IMR-90 (cell line): ENCODE results near the gene COL4A2. TPM values are rescaled to one million over a fixed set of nuclear protein-coding genes. Genes with fewer than 3 reads are reported as not detected.

Source experiments
- ATAC-seq: fragments of 200-7000 bp; cut with Tn5 transposase; 2 replicates; pipeline ENCODE4 v1.9.1; 2020; ENCODE audit warnings: low read depth, mild to moderate bottlenecking, moderate library complexity
- BruUV-seq: library from RNA; stranded (reverse); fragments of 400-500 nt; replicated peaks from 2 replicates; lab custom pipeline; 2021; lab: Mats Ljungman, UMichigan
- CTCF ChIA-PET: fragments of 300-600 bp; formaldehyde crosslinking; extraction: SDS; loops from one replicate; lab custom pipeline; 2021; ENCODE audit warnings: antibody characterized with exemption; lab: Yijun Ruan, JAX
- POLR2A ChIA-PET: fragments of 300-600 bp; sonication (Branson Sonifier 250); formaldehyde crosslinking; loops from one replicate; lab custom pipeline; 2022; ENCODE audit warnings: antibody characterized with exemption; ENCODE audit not compliant: unreplicated experiment; lab: Charles Lee
- DNase-seq: peaks from one replicate; pipeline ENCODE4 v3.0.0; 2013
- H2AFZ ChIP-seq: replicated peaks from 2 replicates; pipeline ENCODE3; 2013; ENCODE audit warnings: low read length, mild to moderate bottlenecking; ENCODE audit not compliant: poor library complexity
- H2AK5ac ChIP-seq: 2 replicates; pipeline ENCODE4 v1.6.1; 2013; ENCODE audit warnings: low read depth, low read length, inconsistent platforms
- H2AK9ac ChIP-seq: replicated peaks from 2 replicates; pipeline ENCODE3; 2013; ENCODE audit warnings: mild to moderate bottlenecking, low read depth, low read length, moderate library complexity; ENCODE audit not compliant: poor library complexity
- H2BK120ac ChIP-seq: 2 replicates; pipeline ENCODE4 v1.6.1; 2013; ENCODE audit warnings: low read depth, low read length, inconsistent platforms
- H2BK15ac ChIP-seq: 3 replicates; pipeline ENCODE4 v1.6.1; 2013; ENCODE audit warnings: low read depth, low read length, inconsistent platforms
- H2BK20ac ChIP-seq: 2 replicates; pipeline ENCODE4 v1.6.1; 2013; ENCODE audit warnings: low read depth, mild to moderate bottlenecking, inconsistent platforms, low read length, moderate library complexity
- H2BK5ac ChIP-seq: 2 replicates; pipeline ENCODE4 v1.6.1; 2013; ENCODE audit warnings: mild to moderate bottlenecking, low read depth, low read length, inconsistent platforms; ENCODE audit not compliant: poor library complexity, severe bottlenecking
- H3K14ac ChIP-seq: replicated peaks from 2 replicates; pipeline ENCODE4 v1.6.1; 2013; ENCODE audit warnings: low read depth, low read length, inconsistent platforms
- H3K18ac ChIP-seq: 2 replicates; pipeline ENCODE4 v1.6.1; 2013; ENCODE audit warnings: low read depth, low read length, control low read depth
- H3K23ac ChIP-seq: 2 replicates; pipeline ENCODE4 v1.6.1; 2013; ENCODE audit warnings: low read depth, low read length, inconsistent platforms
- H3K27ac ChIP-seq: 2 replicates; pipeline ENCODE4 v1.5.1; 2013; ENCODE audit warnings: mild to moderate bottlenecking, control low read depth, low read length; ENCODE audit not compliant: insufficient read depth
- H3K27me3 ChIP-seq: 2 replicates; pipeline ENCODE4 v1.6.1; 2013; ENCODE audit warnings: low read length; ENCODE audit not compliant: control insufficient read depth, insufficient read depth
- H3K36me3 ChIP-seq: 2 replicates; pipeline ENCODE4 v1.6.1; 2013; ENCODE audit warnings: low read length, mixed read lengths; ENCODE audit not compliant: control insufficient read depth, insufficient read depth
- H3K4ac ChIP-seq: 2 replicates; pipeline ENCODE4 v1.6.1; 2013; ENCODE audit warnings: low read depth, low read length, inconsistent platforms
- H3K4me1 ChIP-seq: 2 replicates; pipeline ENCODE4 v1.6.1; 2013; ENCODE audit warnings: low read length, mixed read lengths; ENCODE audit not compliant: control insufficient read depth, insufficient read depth
- H3K4me2 ChIP-seq: 2 replicates; pipeline ENCODE4 v1.6.1; 2013; ENCODE audit warnings: low read depth, mild to moderate bottlenecking, control low read depth, low read length, moderate library complexity
- H3K4me3 ChIP-seq: 2 replicates; pipeline ENCODE4 v1.5.1; 2013; ENCODE audit warnings: low read depth, mild to moderate bottlenecking, control low read depth, low read length, moderate library complexity; ENCODE audit not compliant: insufficient read depth
- H3K56ac ChIP-seq: 2 replicates; pipeline ENCODE4 v1.6.1; 2013; ENCODE audit warnings: low read length, inconsistent platforms; ENCODE audit not compliant: insufficient read depth; ENCODE audit errors: extremely low read depth
- H3K79me1 ChIP-seq, 2 experiments: 2 replicates each; pipeline ENCODE4 v1.6.1; 2013; ENCODE audit warnings: low read length in 2 of 2, inconsistent platforms in 1 of 2, low read depth in 1 of 2
- H3K9ac ChIP-seq: 2 replicates; pipeline ENCODE4 v1.6.1; 2013; ENCODE audit warnings: low read depth, low read length, control low read depth
- H3K9me1 ChIP-seq: 2 replicates; pipeline ENCODE4 v1.6.1; 2013; ENCODE audit warnings: low read length, inconsistent platforms; ENCODE audit not compliant: insufficient read depth
- H3K9me3 ChIP-seq: 2 replicates; pipeline ENCODE4 v1.6.1; 2013; ENCODE audit warnings: low read length; ENCODE audit not compliant: control insufficient read depth, insufficient read depth
- H4K20me1 ChIP-seq: 2 replicates; pipeline ENCODE4 v1.6.1; 2013; ENCODE audit warnings: low read length, inconsistent platforms; ENCODE audit not compliant: insufficient read depth
- H4K5ac ChIP-seq: 2 replicates; pipeline ENCODE4 v1.6.1; 2013; ENCODE audit warnings: mild to moderate bottlenecking, low read depth, low read length, control low read depth
- H4K8ac ChIP-seq, 2 experiments: 2 replicates each; pipeline ENCODE4 v1.6.1; 2013; ENCODE audit warnings: low read depth in 2 of 2, low read length in 2 of 2, control low read depth in 1 of 2, inconsistent platforms in 1 of 2
- H4K91ac ChIP-seq: 2 replicates; pipeline ENCODE4 v1.6.1; 2013; ENCODE audit warnings: low read depth, low read length, inconsistent platforms; ENCODE audit not compliant: insufficient read depth
- BHLHE40 ChIP-seq: fragments of 150-350 bp; IDR thresholded peaks from 2 replicates; pipeline ENCODE4 v1.6.1; 2016; ENCODE audit warnings: mild to moderate bottlenecking, low read depth, low read length
- CEBPB ChIP-seq: IDR thresholded peaks from 2 replicates; pipeline ENCODE4 v1.6.1; 2012; ENCODE audit warnings: low read depth, low read length, improper control_type of control experiment
- CHD1 ChIP-seq: IDR thresholded peaks from 2 replicates; pipeline ENCODE4 v1.6.1; 2012; ENCODE audit warnings: low read depth, low read length, improper control_type of control experiment
- FOS ChIP-seq: fragments of 150-350 bp; IDR thresholded peaks from 2 replicates; pipeline ENCODE4 v1.6.1; 2016; ENCODE audit warnings: low read depth, low read length
- MAFK ChIP-seq: IDR thresholded peaks from 2 replicates; pipeline ENCODE4 v1.6.1; 2012; ENCODE audit warnings: low read depth, low read length, improper control_type of control experiment
- MAZ ChIP-seq: IDR thresholded peaks from 2 replicates; pipeline ENCODE4 v1.6.1; 2012; ENCODE audit warnings: low read depth, mild to moderate bottlenecking, low read length, improper control_type of control experiment, moderate library complexity, borderline replicate concordance
- MXI1 ChIP-seq: IDR thresholded peaks from 2 replicates; pipeline ENCODE4 v1.6.1; 2012; ENCODE audit warnings: low read depth, mild to moderate bottlenecking, low read length, moderate library complexity, borderline replicate concordance
- NFE2L2 ChIP-seq: fragments of 150-350 bp; IDR thresholded peaks from 2 replicates; pipeline ENCODE4 v1.6.1; 2016; ENCODE audit warnings: low read depth, mild to moderate bottlenecking, low read length
- RAD21 ChIP-seq: IDR thresholded peaks from 2 replicates; pipeline ENCODE4 v1.6.1; 2012; ENCODE audit warnings: low read length, improper control_type of control experiment
- RCOR1 ChIP-seq: IDR thresholded peaks from 2 replicates; pipeline ENCODE4 v1.6.1; 2012; ENCODE audit warnings: mild to moderate bottlenecking, low read length, improper control_type of control experiment; ENCODE audit not compliant: insufficient replicate concordance
- RFX5 ChIP-seq: IDR thresholded peaks from 2 replicates; pipeline ENCODE4 v1.8.0; 2012; ENCODE audit warnings: low read depth, mild to moderate bottlenecking, low read length, moderate library complexity
- SMC3 ChIP-seq: fragments of 150-350 bp; IDR thresholded peaks from 2 replicates; pipeline ENCODE4 v1.6.1; 2016; ENCODE audit warnings: low read depth, mild to moderate bottlenecking, antibody characterized with exemption, low read length, moderate library complexity
- USF2 ChIP-seq: fragments of 150-350 bp; IDR thresholded peaks from 2 replicates; pipeline ENCODE4 v1.6.1; 2017; ENCODE audit warnings: mild to moderate bottlenecking, antibody characterized with exemption, low read length, low read depth
- WGBS, 2 experiments: methylation state at CpG; one replicate each; pipeline versions ENCODE4 v1.1.5 to v1.1.7; 2013; ENCODE audit warnings: missing lambda C conversion rate in 2 of 2; ENCODE audit not compliant: insufficient read length in 1 of 2; ENCODE audit errors: extremely low coverage in 2 of 2; 5-methylcytosine and 5-hydroxymethylcytosine counted together
- dilution Hi-C: fragments of 300-500 bp; cut with HindIII; formaldehyde crosslinking; loops from one replicate; pipeline ENCODE4 v1.14.3; 2018; ENCODE audit warnings: low sequenced_read_pairs; ENCODE audit not compliant: unreplicated experiment
- in situ Hi-C: fragments of 300-500 bp; cut with MboI; formaldehyde crosslinking; loops from 3 replicates; pipeline ENCODE4 v1.14.3; 2019; ENCODE audit warnings: low sequenced_read_pairs, inconsistent platforms, mixed read lengths
- intact Hi-C: fragments of 100-400 bp; cut with micrococcal nuclease; formaldehyde crosslinking; loops from 2 replicates; pipeline ENCODE4 v1.10.0; 2022
- polyA plus RNA-seq, 3 experiments: library from polyadenylated mRNA; depleted of rRNA; stranded (reverse); fragments of >200 nt; gene quantifications; 2 replicates each; pipeline ENCODE4 v1.2.3, GENCODE V29; 2012; ENCODE audit warnings: low replicate concordance in 1 of 3
- total RNA-seq: library from RNA; depleted of rRNA; stranded (reverse); fragments of >200 nt; gene quantifications from 2 replicates; pipeline ENCODE4 v1.2.3, GENCODE V29; 2012
- TF ChIP-seq, protein P1 (sequence below): fragments of 150-350 bp; IDR thresholded peaks from 2 replicates; pipeline ENCODE4 v1.6.1; 2016; ENCODE audit warnings: low read depth, mild to moderate bottlenecking, low read length, moderate library complexity, borderline replicate concordance
- TF ChIP-seq, protein P2 (sequence below): conservative IDR thresholded peaks from 2 replicates; pipeline ENCODE4 v1.5.1; 2012; ENCODE audit warnings: mild to moderate bottlenecking, low read depth, low read length, improper control_type of control experiment

COL4A2 gene
- total and polyA plus RNA-seq, 2 of the 4 experiments (the other 2 are of a cell fraction): 90.7 to 457 TPM

DNA sequence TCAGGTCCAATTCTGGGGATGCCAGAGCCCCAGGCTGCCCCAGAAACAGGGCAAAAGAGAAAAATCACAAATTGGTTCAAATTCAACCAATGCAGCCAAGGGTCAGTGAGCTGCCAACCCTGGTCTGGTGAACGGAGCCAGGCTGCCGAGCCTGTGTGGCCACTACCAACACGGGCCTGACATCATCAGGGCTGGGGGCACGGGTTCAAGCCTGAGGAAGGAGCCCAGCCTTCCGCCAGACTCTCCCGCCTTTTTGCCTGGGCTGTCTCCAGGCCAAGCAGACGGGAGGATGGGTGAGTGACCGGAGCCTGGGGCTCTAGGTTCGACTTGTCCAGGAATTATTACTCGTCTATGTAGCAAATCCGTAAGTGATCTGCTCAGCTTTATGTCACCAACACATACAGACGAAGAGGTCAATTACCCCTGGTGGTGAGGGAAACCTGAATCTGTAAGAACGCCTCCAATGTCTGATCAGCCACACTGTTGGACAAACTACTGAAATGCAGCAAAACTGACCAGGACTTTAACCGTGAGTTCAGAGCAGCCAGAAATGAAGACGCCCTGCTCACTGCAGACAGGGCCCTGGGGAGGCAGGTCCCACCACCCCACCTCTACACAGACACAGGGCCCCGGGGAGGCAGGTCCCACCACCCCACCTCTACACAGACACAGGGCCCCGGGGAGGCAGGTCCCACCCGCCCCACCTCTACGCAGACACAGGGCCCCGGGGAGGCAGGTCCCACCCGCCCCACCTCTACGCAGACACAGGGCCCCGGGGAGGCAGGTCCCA is 222.6 kb downstream of the COL4A2 start:
- no peak overlapping the region for H3K4me3 ChIP-seq
- no peak overlapping the region for H4K8ac ChIP-seq
- POLR2A ChIA-PET: no interaction called here
- DNase-seq (no peak), ATAC-seq (no peak)
- H3K4ac ChIP-seq: no peak overlapping the region
- no peak overlapping the region for H2BK5ac ChIP-seq
- dilution Hi-C loops: no loop called here
- no peaks in the 10 kb centered on the region; the same call in 1 of the 2 replicates for H3K4me1 ChIP-seq
- no peak overlapping the region for H3K9ac ChIP-seq
- H3K14ac ChIP-seq: no peak overlapping the region
- peaks cover 0 to 7% of the 10 kb centered on the region in 2 experiments; a peak in 1 of 4 replicates for H3K79me1 ChIP-seq
- H3K36me3 ChIP-seq: no peaks in the 10 kb centered on the region
- H3K9me1 ChIP-seq: peaks cover 7% of the 10 kb centered on the region; the same call in 1 of the 2 replicates
- no CpG with 5 or more reads among the region's 23 CpGs for WGBS, 2 experiments
- H4K91ac ChIP-seq: no peak overlapping the region
- BruUV-seq: no TSS peak
- H3K27me3 ChIP-seq: no peaks in the 10 kb centered on the region
- in situ Hi-C loops: no loop called here
- H3K4me2 ChIP-seq: no peak overlapping the region
- CTCF ChIA-PET: no interaction called here
- no peak overlapping the region for H2BK20ac ChIP-seq
- H2AFZ ChIP-seq: no peak overlapping the region
- no peak overlapping the region for H3K27ac ChIP-seq
- intact Hi-C loops: no loop called here
- H4K5ac ChIP-seq: no peak overlapping the region
- H3K9me3 ChIP-seq: no peaks in the 10 kb centered on the region
- no peak overlapping the region for H3K56ac ChIP-seq
- H2BK15ac ChIP-seq: no peak overlapping the region
- H3K18ac ChIP-seq: no peak overlapping the region
- no peaks in the 10 kb centered on the region; the same call in 1 of the 2 replicates for H4K20me1 ChIP-seq
- H2AK9ac ChIP-seq: no peak overlapping the region
- no peak overlapping the region for H2BK120ac ChIP-seq
- H3K23ac ChIP-seq: no peak overlapping the region
- no peak overlapping the region for H2AK5ac ChIP-seq
- TF ChIP-seq NFE2L2 (no peak), MAZ (no peak), CHD1 (no peak), RFX5 (no peak), FOS (no peak), BHLHE40 (no peak), USF2 (no peak), MXI1 (no peak), MAFK (no peak), SMC3 (no peak), CEBPB (no peak), RAD21 (no peak), RCOR1 (no peak)
- TF ChIP-seq, protein P1, sequence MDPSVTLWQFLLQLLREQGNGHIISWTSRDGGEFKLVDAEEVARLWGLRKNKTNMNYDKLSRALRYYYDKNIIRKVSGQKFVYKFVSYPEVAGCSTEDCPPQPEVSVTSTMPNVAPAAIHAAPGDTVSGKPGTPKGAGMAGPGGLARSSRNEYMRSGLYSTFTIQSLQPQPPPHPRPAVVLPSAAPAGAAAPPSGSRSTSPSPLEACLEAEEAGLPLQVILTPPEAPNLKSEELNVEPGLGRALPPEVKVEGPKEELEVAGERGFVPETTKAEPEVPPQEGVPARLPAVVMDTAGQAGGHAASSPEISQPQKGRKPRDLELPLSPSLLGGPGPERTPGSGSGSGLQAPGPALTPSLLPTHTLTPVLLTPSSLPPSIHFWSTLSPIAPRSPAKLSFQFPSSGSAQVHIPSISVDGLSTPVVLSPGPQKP: no peak
- TF ChIP-seq, protein P2, sequence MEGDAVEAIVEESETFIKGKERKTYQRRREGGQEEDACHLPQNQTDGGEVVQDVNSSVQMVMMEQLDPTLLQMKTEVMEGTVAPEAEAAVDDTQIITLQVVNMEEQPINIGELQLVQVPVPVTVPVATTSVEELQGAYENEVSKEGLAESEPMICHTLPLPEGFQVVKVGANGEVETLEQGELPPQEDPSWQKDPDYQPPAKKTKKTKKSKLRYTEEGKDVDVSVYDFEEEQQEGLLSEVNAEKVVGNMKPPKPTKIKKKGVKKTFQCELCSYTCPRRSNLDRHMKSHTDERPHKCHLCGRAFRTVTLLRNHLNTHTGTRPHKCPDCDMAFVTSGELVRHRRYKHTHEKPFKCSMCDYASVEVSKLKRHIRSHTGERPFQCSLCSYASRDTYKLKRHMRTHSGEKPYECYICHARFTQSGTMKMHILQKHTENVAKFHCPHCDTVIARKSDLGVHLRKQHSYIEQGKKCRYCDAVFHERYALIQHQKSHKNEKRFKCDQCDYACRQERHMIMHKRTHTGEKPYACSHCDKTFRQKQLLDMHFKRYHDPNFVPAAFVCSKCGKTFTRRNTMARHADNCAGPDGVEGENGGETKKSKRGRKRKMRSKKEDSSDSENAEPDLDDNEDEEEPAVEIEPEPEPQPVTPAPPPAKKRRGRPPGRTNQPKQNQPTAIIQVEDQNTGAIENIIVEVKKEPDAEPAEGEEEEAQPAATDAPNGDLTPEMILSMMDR: no peak
